ENCODE measurements around the gene CADM2. TPM values are rescaled to one million over a fixed set of nuclear protein-coding genes. Genes with fewer than 3 reads are reported as not detected.

CADM2 gene
- total and polyA plus RNA-seq, 2 donors (not counting 3 experiments of a cell fraction or from before 2014, with no cell fraction given), result not detected

DNA sequence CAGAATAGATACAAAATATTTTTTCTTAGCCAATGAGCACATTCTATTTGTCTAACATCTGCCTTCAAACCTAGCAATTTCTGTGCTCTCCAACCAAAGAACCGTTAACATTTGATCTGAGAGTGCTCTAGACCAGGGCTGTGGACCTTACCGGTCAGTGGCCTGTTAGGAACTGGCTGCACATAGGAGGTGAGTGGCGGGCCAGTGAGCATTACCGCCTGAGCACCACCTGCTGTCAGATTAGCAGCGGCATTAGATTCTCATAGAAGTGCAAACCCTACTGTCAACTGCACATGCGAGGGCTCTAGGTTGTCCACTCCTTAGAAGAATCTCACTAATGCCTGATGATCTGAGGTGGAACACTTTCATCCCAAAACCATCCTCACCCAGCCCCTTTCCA lies 131.7 kb downstream of the CADM2 start:
- no TSS peak for BruUV-seq (replicated peaks)
- Histone ChIP-seq H3K27me3 (ENCODE audit: control insufficient read depth in 2 of 2, insufficient read depth in 2 of 2, low read length in 2 of 2) (no peaks in the 10 kb centered on the region), H3K79me2 (ENCODE audit: control insufficient read depth, insufficient read depth, low read length) (no peaks in the 10 kb centered on the region), H3K9me3 (replicated peaks; ENCODE audit: control insufficient read depth, insufficient read depth, low read length) (no peaks in the 10 kb centered on the region), H3K9me1 (replicated peaks; ENCODE audit: control insufficient read depth, extremely low read depth, insufficient read depth, low read length) (no peaks in the 10 kb centered on the region), H3K36me3 (ENCODE audit: control insufficient read depth in 2 of 2, extremely low read depth in 1 of 2, insufficient read depth in 2 of 2, low read length in 2 of 2) (no peaks in the 10 kb centered on the region), H3K9ac (replicated peaks; ENCODE audit: extremely low read depth, insufficient read depth, low read length) (no peak overlapping the region), H3K4me1 (ENCODE audit: control insufficient read depth, extremely low read depth, insufficient read depth, low read length) (no peaks in the 10 kb centered on the region), H4K20me1 (replicated peaks; ENCODE audit: control insufficient read depth, extremely low read depth, insufficient read depth, low read length) (no peaks in the 10 kb centered on the region), H3K27ac (ENCODE audit: insufficient read depth, low read depth, low read length) (no peak overlapping the region), H2AFZ (ENCODE audit: low read depth, low read length) (no peak overlapping the region), H3K4me3 (replicated peaks in 1 of 3; ENCODE audit: insufficient read depth in 1 of 3, low read depth in 1 of 3, low read length in 3 of 3) (no peak overlapping the region), H3K4me2 (ENCODE audit: insufficient read depth, low read length) (no peak overlapping the region)
- CTCF ChIA-PET, result no interaction called here
- intact Hi-C loops (cut with micrococcal nuclease) (no loop called here), dilution Hi-C loops (cut with MboI; ENCODE audit: extremely low pct_ligation_motif_present, low sequenced_read_pairs) (no loop called here)
- no peak for TF ChIP-seq MYC (IDR thresholded peaks at IDR 0.05; ENCODE audit: low read depth, low read length)
- TF ChIP-seq JUN (IDR thresholded peaks at IDR 0.05; ENCODE audit: borderline replicate concordance, insufficient read depth, insufficient read length, low read depth), result no peak
- TF ChIP-seq EZH2 (IDR thresholded peaks at IDR 0.05; ENCODE audit: borderline replicate concordance, low read depth, low read length, severe bottlenecking), result no peak
- TF ChIP-seq, protein P1, sequence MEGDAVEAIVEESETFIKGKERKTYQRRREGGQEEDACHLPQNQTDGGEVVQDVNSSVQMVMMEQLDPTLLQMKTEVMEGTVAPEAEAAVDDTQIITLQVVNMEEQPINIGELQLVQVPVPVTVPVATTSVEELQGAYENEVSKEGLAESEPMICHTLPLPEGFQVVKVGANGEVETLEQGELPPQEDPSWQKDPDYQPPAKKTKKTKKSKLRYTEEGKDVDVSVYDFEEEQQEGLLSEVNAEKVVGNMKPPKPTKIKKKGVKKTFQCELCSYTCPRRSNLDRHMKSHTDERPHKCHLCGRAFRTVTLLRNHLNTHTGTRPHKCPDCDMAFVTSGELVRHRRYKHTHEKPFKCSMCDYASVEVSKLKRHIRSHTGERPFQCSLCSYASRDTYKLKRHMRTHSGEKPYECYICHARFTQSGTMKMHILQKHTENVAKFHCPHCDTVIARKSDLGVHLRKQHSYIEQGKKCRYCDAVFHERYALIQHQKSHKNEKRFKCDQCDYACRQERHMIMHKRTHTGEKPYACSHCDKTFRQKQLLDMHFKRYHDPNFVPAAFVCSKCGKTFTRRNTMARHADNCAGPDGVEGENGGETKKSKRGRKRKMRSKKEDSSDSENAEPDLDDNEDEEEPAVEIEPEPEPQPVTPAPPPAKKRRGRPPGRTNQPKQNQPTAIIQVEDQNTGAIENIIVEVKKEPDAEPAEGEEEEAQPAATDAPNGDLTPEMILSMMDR (IDR thresholded peaks at IDR 0.05; ENCODE audit: extremely low read depth in 1 of 2, insufficient read depth in 1 of 2, low read depth in 1 of 2, low read length in 2 of 2), result no peak
- TF ChIP-seq POLR2A (IDR thresholded peaks at IDR 0.05; ENCODE audit: low read depth, low read length), result no peak
- TF ChIP-seq, protein P2, sequence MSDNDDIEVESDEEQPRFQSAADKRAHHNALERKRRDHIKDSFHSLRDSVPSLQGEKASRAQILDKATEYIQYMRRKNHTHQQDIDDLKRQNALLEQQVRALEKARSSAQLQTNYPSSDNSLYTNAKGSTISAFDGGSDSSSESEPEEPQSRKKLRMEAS (IDR thresholded peaks at IDR 0.05; ENCODE audit: insufficient read depth, insufficient read length), result no peak
- TF ChIP-seq FOS (IDR thresholded peaks at IDR 0.05; ENCODE audit: borderline replicate concordance, insufficient read depth, low read length), result no peak
- TF ChIP-seq POLR2AphosphoS5 (IDR thresholded peaks at IDR 0.05; ENCODE audit: insufficient read depth, low read depth, low read length), result no peak
- no peak for TF ChIP-seq GATA2 (IDR thresholded peaks at IDR 0.05; ENCODE audit: insufficient read depth, insufficient read length, low read depth, low read length)
- FAIRE-seq (no peak), DNase-seq (ENCODE audit: low read depth, low spot score) (no peak)
- POLR2A ChIA-PET, result no interaction called here
